Measurements from ENCODE around the gene RIMS4.

DNA sequence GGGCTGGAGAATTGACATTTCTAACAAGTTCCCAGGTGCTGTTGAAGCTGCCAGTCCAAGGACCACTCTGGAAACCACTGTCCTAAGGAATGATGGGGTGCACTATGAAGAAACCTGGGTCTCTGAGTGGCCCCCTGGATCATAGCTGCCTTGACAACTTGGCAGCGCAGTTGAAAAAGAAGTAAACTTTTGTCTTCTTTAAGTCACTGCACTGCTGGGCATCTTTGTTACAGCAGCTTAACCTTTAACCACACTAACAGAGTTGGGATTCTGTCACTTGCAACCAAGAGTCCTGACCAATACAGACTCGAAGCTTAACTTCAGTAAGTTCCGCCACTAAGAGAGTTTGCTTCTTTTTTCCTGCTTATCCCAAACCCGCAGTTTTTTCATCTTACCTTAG lies 73.2 kb downstream of the RIMS4 start:
- TF ChIP-seq POLR2A (IDR thresholded peaks at IDR 0.05; ENCODE audit: low read length) (no peak), GATA1 (IDR thresholded peaks at IDR 0.05; ENCODE audit: low read depth, low read length) (no peak)
